ENCODE results near the gene KIF23. TPM values are rescaled to one million over a fixed set of nuclear protein-coding genes. Genes with fewer than 3 reads are reported as not detected.

Gene KIF23
- total and polyA plus RNA-seq, 2 of the 4 experiments (the other 2 are of a cell fraction) = 37.7 to 56.1 TPM

DNA sequence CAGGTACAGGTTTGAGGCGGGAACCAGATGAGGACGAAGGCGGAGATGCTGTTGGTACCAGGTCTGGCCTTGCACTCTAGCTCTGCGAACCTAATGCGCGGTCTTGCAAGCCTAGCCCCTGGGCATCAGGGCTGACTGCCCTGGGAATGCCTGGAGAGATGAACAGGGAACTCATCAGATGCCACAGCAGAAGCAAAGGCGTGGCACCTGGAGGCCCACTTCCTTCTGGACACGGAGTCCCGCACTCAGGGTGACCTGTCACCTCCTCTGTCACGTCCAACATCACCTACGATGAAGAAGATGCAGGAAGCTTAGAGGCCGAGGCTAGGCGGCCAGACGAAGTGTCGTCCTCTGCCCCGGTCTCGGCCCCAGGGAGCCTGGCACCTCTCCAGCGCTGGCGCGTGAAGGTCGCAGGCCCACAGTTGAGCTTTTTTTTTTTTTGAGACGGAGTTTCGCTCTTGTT is 47.9 kb downstream of the KIF23 start:
- peak overlapping the region; percentile 78 to 84; a peak in 3 of 4 replicates for H4K8ac ChIP-seq (ENCODE audit: low read depth in 2 of 2, low read length in 2 of 2)
- H3K36me3 ChIP-seq (ENCODE audit: control insufficient read depth, insufficient read depth, low read length) = peaks cover 1% of the 10 kb centered on the region; the same call in 1 of the 2 replicates
- H4K91ac ChIP-seq (ENCODE audit: insufficient read depth, low read depth, low read length) = peak overlapping the region; percentile 53; the same call in 1 of the 2 replicates
- H3K9me1 ChIP-seq (ENCODE audit: insufficient read depth, low read length) = peaks cover 18% of the 10 kb centered on the region
- H2BK15ac ChIP-seq (ENCODE audit: low read depth, low read length) = no peak overlapping the region
- ATAC-seq (ENCODE audit: low read depth) (no peak), DNase-seq (no peak)
- dilution Hi-C loops (cut with HindIII; ENCODE audit: low sequenced_read_pairs, unreplicated experiment) = no loop called here
- H3K79me1 ChIP-seq (ENCODE audit: low read depth in 1 of 2, low read length in 2 of 2) = peaks cover 7 to 20% of the 10 kb centered on the region in 2 experiments
- WGBS, 2 experiments (ENCODE audit: extremely low coverage in 2 of 2, insufficient read length in 1 of 2) = 64% methylated on average over 14 of the region's 23 CpGs; no CpG with 5 or more reads in 1 of the 2 experiments
- peak overlapping the region; percentile 15; the same call in 1 of the 2 replicates for H3K27ac ChIP-seq (ENCODE audit: insufficient read depth, low read length)
- POLR2A ChIA-PET (ENCODE audit: unreplicated experiment) = interaction anchor here (0.6 to 1.8 kb wide), 3 partner anchors 9 to 182 kb away, joined by 3 to 17 read pairs (median 4); partner anchors contain the start of gene RPLP1
- H2AK9ac ChIP-seq (replicated peaks; ENCODE audit: low read depth, low read length, poor library complexity) = peak overlapping the region; percentile 83
- peaks cover 11% of the 10 kb centered on the region for H4K20me1 ChIP-seq (ENCODE audit: insufficient read depth, low read length)
- peak overlapping the region; percentile 81 for H2AK5ac ChIP-seq (ENCODE audit: low read depth, low read length)
- CTCF ChIA-PET = interaction anchor here (0.6 to 1.8 kb wide), 10 partner anchors 9 to 876 kb away, joined by 3 to 11 read pairs (median 3); partner anchors contain the start of gene RPLP1
- H2AFZ ChIP-seq (replicated peaks; ENCODE audit: low read length, poor library complexity) = peak overlapping the region; percentile 88
- H3K18ac ChIP-seq (ENCODE audit: low read depth, low read length) = peak overlapping the region; percentile 30; the same call in 1 of the 2 replicates
- H2BK120ac ChIP-seq (ENCODE audit: low read depth, low read length) = peak overlapping the region; percentile 10; the same call in 1 of the 2 replicates
- BruUV-seq (replicated peaks) = no TSS peak
- peak overlapping the region; percentile 88 for H3K14ac ChIP-seq (replicated peaks; ENCODE audit: low read depth, low read length)
- H2BK5ac ChIP-seq (ENCODE audit: low read depth, low read length, poor library complexity, severe bottlenecking) = no peak overlapping the region
- peak overlapping the region; percentile 81 for H4K5ac ChIP-seq (ENCODE audit: low read depth, low read length)
- H3K4me2 ChIP-seq (ENCODE audit: low read depth, low read length) = peak overlapping the region; percentile 95
- no peaks in the 10 kb centered on the region for H3K9me3 ChIP-seq (ENCODE audit: control insufficient read depth, insufficient read depth, low read length)
- peak overlapping the region; percentile 51 for H3K4me3 ChIP-seq (ENCODE audit: insufficient read depth, low read depth, low read length)
- intact Hi-C loops (cut with micrococcal nuclease) = no loop called here
- H3K9ac ChIP-seq (ENCODE audit: low read depth, low read length) = peak overlapping the region; percentile 65
- no peak overlapping the region for H2BK20ac ChIP-seq (ENCODE audit: low read depth, low read length)
- peaks cover 12% of the 10 kb centered on the region for H3K4me1 ChIP-seq (ENCODE audit: control insufficient read depth, insufficient read depth, low read length)
- no peak for TF ChIP-seq CTCF (conservative IDR thresholded peaks at IDR 0.05; ENCODE audit: low read depth, low read length)
- no peak for TF ChIP-seq SMC3 (IDR thresholded peaks at IDR 0.05; ENCODE audit: low read depth, low read length)
- TF ChIP-seq POLR2A (IDR thresholded peaks at IDR 0.05; ENCODE audit: low read depth, low read length) = no peak
- no peak for TF ChIP-seq MAZ (IDR thresholded peaks at IDR 0.05; ENCODE audit: borderline replicate concordance, low read depth, low read length)
- TF ChIP-seq MXI1 (IDR thresholded peaks at IDR 0.05; ENCODE audit: borderline replicate concordance, low read depth, low read length) = no peak
- TF ChIP-seq ELK1 (IDR thresholded peaks at IDR 0.05; ENCODE audit: borderline replicate concordance, low read depth, low read length) = no peak
- TF ChIP-seq, protein P1, sequence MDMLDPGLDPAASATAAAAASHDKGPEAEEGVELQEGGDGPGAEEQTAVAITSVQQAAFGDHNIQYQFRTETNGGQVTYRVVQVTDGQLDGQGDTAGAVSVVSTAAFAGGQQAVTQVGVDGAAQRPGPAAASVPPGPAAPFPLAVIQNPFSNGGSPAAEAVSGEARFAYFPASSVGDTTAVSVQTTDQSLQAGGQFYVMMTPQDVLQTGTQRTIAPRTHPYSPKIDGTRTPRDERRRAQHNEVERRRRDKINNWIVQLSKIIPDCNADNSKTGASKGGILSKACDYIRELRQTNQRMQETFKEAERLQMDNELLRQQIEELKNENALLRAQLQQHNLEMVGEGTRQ (IDR thresholded peaks at IDR 0.05; ENCODE audit: low read depth, low read length) = no peak
- TF ChIP-seq BHLHE40 (IDR thresholded peaks at IDR 0.05; ENCODE audit: low read depth, low read length) = no peak
- no peak for TF ChIP-seq RAD21 (IDR thresholded peaks at IDR 0.05; ENCODE audit: low read length)
- no peak for TF ChIP-seq MAFK (IDR thresholded peaks at IDR 0.05; ENCODE audit: low read depth, low read length)
- no peak for TF ChIP-seq RCOR1 (IDR thresholded peaks at IDR 0.05; ENCODE audit: insufficient replicate concordance, low read length)
- TF ChIP-seq RFX5 (IDR thresholded peaks at IDR 0.05; ENCODE audit: low read depth, low read length) = no peak
- TF ChIP-seq FOS (IDR thresholded peaks at IDR 0.05; ENCODE audit: low read depth, low read length) = no peak
- no peak for TF ChIP-seq CHD1 (IDR thresholded peaks at IDR 0.05; ENCODE audit: low read depth, low read length)
- no peak for TF ChIP-seq NFE2L2 (IDR thresholded peaks at IDR 0.05; ENCODE audit: low read depth, low read length)
- H3K4ac ChIP-seq (ENCODE audit: low read depth, low read length) = peak overlapping the region; percentile 68
- no peaks in the 10 kb centered on the region for H3K27me3 ChIP-seq (ENCODE audit: control insufficient read depth, insufficient read depth, low read length)
- H3K56ac ChIP-seq (ENCODE audit: extremely low read depth, insufficient read depth, low read length) = no peak overlapping the region
- in situ Hi-C loops (cut with MboI; ENCODE audit: low sequenced_read_pairs) = no loop called here
- peak overlapping the region; percentile 72 for H3K23ac ChIP-seq (ENCODE audit: low read depth, low read length)

Measured in IMR-90 (cell line).